H9 (cell line): ENCODE measurements around the gene CARHSP1. TPM values are rescaled to one million over a fixed set of nuclear protein-coding genes. Genes with fewer than 3 reads are reported as not detected.

Experiments used
- DNase-seq: peaks from one replicate; pipeline ENCODE4 v3.0.0-alpha.2; 2017
- H2AFZ ChIP-seq: one replicate; pipeline ENCODE4 v1.6.1; 2013; ENCODE audit warnings: mild to moderate bottlenecking, low read length, control low read depth, moderate library complexity
- H2AK5ac ChIP-seq: 2 replicates; pipeline ENCODE4 v1.6.1; 2013; ENCODE audit warnings: low read length, control low read depth, mixed read lengths; ENCODE audit not compliant: insufficient read length
- H2BK120ac ChIP-seq: one replicate; pipeline ENCODE4 v1.6.1; 2013; ENCODE audit warnings: low read depth, mild to moderate bottlenecking, low read length, control low read depth, inconsistent platforms; ENCODE audit not compliant: poor library complexity, severe bottlenecking
- H2BK12ac ChIP-seq: 2 replicates; pipeline ENCODE4 v1.6.1; 2013; ENCODE audit warnings: low read length, control low read depth, mixed read lengths, low read depth; ENCODE audit not compliant: insufficient read length
- H2BK15ac ChIP-seq: 2 replicates; pipeline ENCODE4 v1.6.1; 2013; ENCODE audit warnings: low read depth, low read length, control low read depth
- H2BK20ac ChIP-seq: one replicate; pipeline ENCODE4 v1.6.1; 2013; ENCODE audit warnings: low read depth, mild to moderate bottlenecking, low read length, control low read depth, inconsistent platforms; ENCODE audit not compliant: poor library complexity, severe bottlenecking
- H2BK5ac ChIP-seq: 2 replicates; pipeline ENCODE4 v1.6.1; 2013; ENCODE audit warnings: low read length, control low read depth, mixed read lengths; ENCODE audit not compliant: insufficient read length
- H3K14ac ChIP-seq: 2 replicates; pipeline ENCODE4 v1.6.1; 2013; ENCODE audit warnings: low read length, control low read depth; ENCODE audit not compliant: insufficient read depth
- H3K18ac ChIP-seq: 2 replicates; pipeline ENCODE4 v1.6.1; 2013; ENCODE audit warnings: low read depth, mild to moderate bottlenecking, mixed read lengths, low read length, control low read depth; ENCODE audit not compliant: insufficient read length
- H3K23ac ChIP-seq: 2 replicates; pipeline ENCODE4 v1.6.1; 2013; ENCODE audit warnings: low read length, control low read depth, mixed read lengths, low read depth; ENCODE audit not compliant: insufficient read length
- H3K23me2 ChIP-seq: 2 replicates; pipeline ENCODE4 v1.6.1; 2013; ENCODE audit warnings: low read depth, mild to moderate bottlenecking, mixed read lengths, low read length, control low read depth; ENCODE audit not compliant: insufficient read length, poor library complexity, severe bottlenecking
- H3K27ac ChIP-seq: 2 replicates; pipeline ENCODE4 v1.5.1; 2013; ENCODE audit warnings: low read length, control low read depth, mixed read lengths, low read depth; ENCODE audit not compliant: insufficient read length
- H3K27me3 ChIP-seq: 2 replicates; pipeline ENCODE4 v1.6.1; 2013; ENCODE audit warnings: low read length, control low read depth, inconsistent platforms; ENCODE audit not compliant: insufficient read depth
- H3K4ac ChIP-seq: 2 replicates; pipeline ENCODE4 v1.6.1; 2013; ENCODE audit warnings: low read depth, mild to moderate bottlenecking, control low read depth, inconsistent platforms, low read length, moderate library complexity
- H3K4me1 ChIP-seq: 2 replicates; pipeline ENCODE4 v1.6.1; 2013; ENCODE audit warnings: low read length, control low read depth, inconsistent platforms; ENCODE audit not compliant: insufficient read depth
- H3K4me2 ChIP-seq: 2 replicates; pipeline ENCODE4 v1.6.1; 2013; ENCODE audit warnings: low read length, control low read depth, mixed read lengths; ENCODE audit not compliant: insufficient read length, insufficient read depth
- H3K56ac ChIP-seq: 2 replicates; pipeline ENCODE4 v1.6.1; 2013; ENCODE audit warnings: low read depth, mild to moderate bottlenecking, mixed read lengths, low read length, control low read depth; ENCODE audit not compliant: insufficient read length
- H3K79me1 ChIP-seq: 2 replicates; pipeline ENCODE4 v1.6.1; 2013; ENCODE audit warnings: low read depth, mild to moderate bottlenecking, moderate library complexity, low read length, control low read depth, inconsistent platforms; ENCODE audit not compliant: insufficient read depth, poor library complexity, severe bottlenecking
- H3K79me2 ChIP-seq: 2 replicates; pipeline ENCODE4 v1.6.1; 2013; ENCODE audit warnings: low read length, control low read depth, inconsistent platforms; ENCODE audit not compliant: insufficient read depth
- H3K9ac ChIP-seq: 2 replicates; pipeline ENCODE4 v1.6.1; 2013; ENCODE audit warnings: low read length, control low read depth, mixed read lengths; ENCODE audit not compliant: insufficient read length; ENCODE audit errors: extremely low read depth
- H3K9me3 ChIP-seq: one replicate; pipeline ENCODE4 v1.6.1; 2013; ENCODE audit warnings: low read depth, low read length, inconsistent platforms; ENCODE audit not compliant: control insufficient read depth
- H3T11ph ChIP-seq: one replicate; pipeline ENCODE4 v1.6.1; 2013; ENCODE audit warnings: mild to moderate bottlenecking, low read length, control low read depth, inconsistent platforms
- H4K20me1 ChIP-seq: one replicate; pipeline ENCODE4 v1.6.1; 2013; ENCODE audit not compliant: control insufficient read depth, insufficient read length, insufficient read depth
- H4K5ac ChIP-seq: 2 replicates; pipeline ENCODE4 v1.6.1; 2013; ENCODE audit warnings: low read depth, mild to moderate bottlenecking, mixed read lengths, low read length, control low read depth; ENCODE audit not compliant: insufficient read length
- H4K8ac ChIP-seq: replicated peaks from 2 replicates; pipeline ENCODE4 v1.6.1; 2013; ENCODE audit warnings: low read length, control low read depth, mixed read lengths, low read depth; ENCODE audit not compliant: insufficient read length
- H4K91ac ChIP-seq: 2 replicates; pipeline ENCODE4 v1.6.1; 2013; ENCODE audit warnings: low read depth, mild to moderate bottlenecking, moderate library complexity, mixed read lengths, low read length, control low read depth; ENCODE audit not compliant: insufficient read length
- H3K27ac Mint-ChIP-seq, 3 experiments: 2 replicates in 2 of 3; 3 replicates in 1 of 3; pipeline ENCODE4 v1.8.0; 2020 to 2021; ENCODE audit warnings: mixed read lengths in 3 of 3, mild to moderate bottlenecking in 1 of 3, moderate library complexity in 1 of 3
- H3K27me3 Mint-ChIP-seq: 2 replicates; pipeline ENCODE4 v1.8.0; 2021; ENCODE audit warnings: low read depth, mild to moderate bottlenecking, moderate library complexity, mixed read lengths
- H3K36me3 Mint-ChIP-seq, 3 experiments: 2 replicates in 2 of 3; 3 replicates in 1 of 3; pipeline ENCODE4 v1.8.0; 2020 to 2021; ENCODE audit warnings: low read depth in 3 of 3, mixed read lengths in 3 of 3; ENCODE audit not compliant: insufficient read depth in 1 of 3
- H3K4me1 Mint-ChIP-seq, 2 experiments: 2 replicates each; pipeline ENCODE4 v1.8.0; 2020; ENCODE audit warnings: mixed read lengths in 2 of 2
- H3K4me3 Mint-ChIP-seq, 2 experiments: 2 replicates in 1 of 2; 3 replicates in 1 of 2; pipeline ENCODE4 v1.8.0; 2020 to 2021; ENCODE audit warnings: mild to moderate bottlenecking in 2 of 2, mixed read lengths in 2 of 2, moderate library complexity in 1 of 2
- H3K9me3 Mint-ChIP-seq, 2 experiments: 2 replicates in 1 of 2; 3 replicates in 1 of 2; pipeline ENCODE4 v1.8.0; 2020; ENCODE audit warnings: mild to moderate bottlenecking in 2 of 2, mixed read lengths in 2 of 2, moderate library complexity in 1 of 2
- WGBS: extraction: QIAGEN DNeasy Blood & Tissue Kit; methylation state at CpG from one replicate; pipeline ENCODE4 v1.1.7; 2013; ENCODE audit warnings: missing lambda C conversion rate, low lambda C conversion rate, mixed read lengths; ENCODE audit not compliant: insufficient read length; ENCODE audit errors: extremely low coverage; 5-methylcytosine and 5-hydroxymethylcytosine counted together
- total RNA-seq: library from RNA; stranded (reverse); gene quantifications from 2 replicates; pipeline ENCODE4 v1.2.1, GENCODE V29; 2021
- TF ChIP-seq, protein P1 (sequence below): fragments of 200-600 bp; sonication (generic); conservative IDR thresholded peaks from 3 replicates; pipeline ENCODE4 v1.8.0; 2021; ENCODE audit warnings: antibody characterized with exemption, mild to moderate bottlenecking

Gene CARHSP1
- total RNA-seq, 1 experiment from 2014 or later: 194 TPM

- Histone ChIP-seq H3K14ac (no peak overlapping the region), H3K23me2 (no peaks in the 10 kb centered on the region), H4K5ac (no peak overlapping the region), H3T11ph (no peak overlapping the region), H3K79me2 (no peaks in the 10 kb centered on the region; the same call in 1 of the 2 replicates), H3K4me2 (no peak overlapping the region), H3K23ac (no peak overlapping the region), H3K9me3 (no peaks in the 10 kb centered on the region), H3K56ac (no peak overlapping the region), H3K79me1 (peaks cover 5% of the 10 kb centered on the region), H3K4ac (no peak overlapping the region), H2BK5ac (no peak overlapping the region), H2BK15ac (no peak overlapping the region), H2AFZ (no peak overlapping the region), H3K9ac (no peak overlapping the region), H3K18ac (no peak overlapping the region), H3K27me3 (no peaks in the 10 kb centered on the region), H4K8ac (no peak overlapping the region), H3K4me1 (no peaks in the 10 kb centered on the region), H2AK5ac (no peak overlapping the region), H3K27ac (no peak overlapping the region), H2BK120ac (no peak overlapping the region), H4K20me1 (no peaks in the 10 kb centered on the region), H4K91ac (no peak overlapping the region), H2BK20ac (no peak overlapping the region), H2BK12ac (no peak overlapping the region)
- no peak overlapping the region for H3K4me3 Mint-ChIP-seq
- H3K27ac Mint-ChIP-seq: no peak overlapping the region
- H3K9me3 Mint-ChIP-seq: no peaks in the 10 kb centered on the region
- peaks cover 16% of the 10 kb centered on the region in 2 experiments for H3K4me1 Mint-ChIP-seq
- H3K27me3 Mint-ChIP-seq: no peaks in the 10 kb centered on the region
- no CpG with 5 or more reads among the region's 4 CpGs for WGBS
- TF ChIP-seq, protein P1, sequence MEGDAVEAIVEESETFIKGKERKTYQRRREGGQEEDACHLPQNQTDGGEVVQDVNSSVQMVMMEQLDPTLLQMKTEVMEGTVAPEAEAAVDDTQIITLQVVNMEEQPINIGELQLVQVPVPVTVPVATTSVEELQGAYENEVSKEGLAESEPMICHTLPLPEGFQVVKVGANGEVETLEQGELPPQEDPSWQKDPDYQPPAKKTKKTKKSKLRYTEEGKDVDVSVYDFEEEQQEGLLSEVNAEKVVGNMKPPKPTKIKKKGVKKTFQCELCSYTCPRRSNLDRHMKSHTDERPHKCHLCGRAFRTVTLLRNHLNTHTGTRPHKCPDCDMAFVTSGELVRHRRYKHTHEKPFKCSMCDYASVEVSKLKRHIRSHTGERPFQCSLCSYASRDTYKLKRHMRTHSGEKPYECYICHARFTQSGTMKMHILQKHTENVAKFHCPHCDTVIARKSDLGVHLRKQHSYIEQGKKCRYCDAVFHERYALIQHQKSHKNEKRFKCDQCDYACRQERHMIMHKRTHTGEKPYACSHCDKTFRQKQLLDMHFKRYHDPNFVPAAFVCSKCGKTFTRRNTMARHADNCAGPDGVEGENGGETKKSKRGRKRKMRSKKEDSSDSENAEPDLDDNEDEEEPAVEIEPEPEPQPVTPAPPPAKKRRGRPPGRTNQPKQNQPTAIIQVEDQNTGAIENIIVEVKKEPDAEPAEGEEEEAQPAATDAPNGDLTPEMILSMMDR: no peak
- H3K36me3 Mint-ChIP-seq: peaks cover 66 to 88% (median 79%) of the 10 kb centered on the region in 3 experiments; a peak in 6 of 7 replicates
- DNase-seq: no peak
These were observed 38.3 kb upstream of the CARHSP1 start for GRCh38 chr16:8907096-8907495.
